OCI-LY3 (cell line): ENCODE measurements around the gene TOP3B.

Source experiments
- CTCF ChIP-seq: fragments of 200-600, 300-600 bp; sonication (generic); IDR thresholded peaks from 2 replicates; pipeline ENCODE4 v1.5.1; 2014; ENCODE audit warnings: antibody characterized with exemption, low read length, low read depth
- EZH2phosphoT487 ChIP-seq: fragments of 200-600 bp; shearing (Covaris generic); IDR thresholded peaks from 2 replicates; pipeline ENCODE4 v1.6.1; 2018; ENCODE audit warnings: antibody characterized with exemption, mixed run types, low read depth

- no peak for TF ChIP-seq CTCF
- TF ChIP-seq EZH2phosphoT487 = no peak
Measured at GRCh38 chr22:21951931-21952465, 30.6 kb downstream of the TOP3B start.
